ENCODE measurements around the gene CCDC158.

Gene CCDC158

GRCh38 chr4:76275486-76276124 lies 145.3 kb downstream of the CCDC158 start:
- Histone ChIP-seq H3K4me1 (no peaks in the 10 kb centered on the region), H3K9ac (no peak overlapping the region), H3K36me3 (ENCODE audit: control insufficient read depth, insufficient read depth, low read length) (no peaks in the 10 kb centered on the region), H3K27ac (no peak overlapping the region), H3K4me3 (ENCODE audit: low read depth, low read length) (no peak overlapping the region), H3K4me2 (ENCODE audit: low read length) (no peak overlapping the region), H2AFZ (no peak overlapping the region), H3K27me3 (ENCODE audit: control insufficient read depth, insufficient read depth, low read length) (no peaks in the 10 kb centered on the region), H3K79me2 (no peaks in the 10 kb centered on the region), H3K9me3 (ENCODE audit: control insufficient read depth, low read length) (no peaks in the 10 kb centered on the region)
- TF ChIP-seq CTCF (IDR thresholded peaks at IDR 0.05) = no peak

- no peak for TF ChIP-seq CTCF (IDR thresholded peaks at IDR 0.05)
- H3K9ac ChIP-seq = no peak overlapping the region
- H3K4me2 ChIP-seq (ENCODE audit: low read length) = no peak overlapping the region
- H3K79me2 ChIP-seq = no peaks in the 10 kb centered on the region
- H3K4me3 ChIP-seq (ENCODE audit: low read depth, low read length) = no peak overlapping the region
- no peaks in the 10 kb centered on the region for H3K9me3 ChIP-seq (ENCODE audit: control insufficient read depth, low read length)
- no peak overlapping the region for H2AFZ ChIP-seq
- no peaks in the 10 kb centered on the region for H3K4me1 ChIP-seq
- no peaks in the 10 kb centered on the region for H3K27me3 ChIP-seq (ENCODE audit: control insufficient read depth, insufficient read depth, low read length)
- H3K27ac ChIP-seq = no peak overlapping the region
- no peaks in the 10 kb centered on the region for H3K36me3 ChIP-seq (ENCODE audit: control insufficient read depth, insufficient read depth, low read length)
Observed at GRCh38 chr4:76272999-76273398, 147.9 kb downstream of the CCDC158 start.

- Histone ChIP-seq H3K27ac (no peak overlapping the region), H3K4me2 (ENCODE audit: low read length) (no peak overlapping the region), H3K27me3 (ENCODE audit: control insufficient read depth, insufficient read depth, low read length) (no peaks in the 10 kb centered on the region), H3K9ac (no peak overlapping the region), H3K4me1 (no peaks in the 10 kb centered on the region), H3K36me3 (ENCODE audit: control insufficient read depth, insufficient read depth, low read length) (no peaks in the 10 kb centered on the region), H3K79me2 (no peaks in the 10 kb centered on the region), H3K9me3 (ENCODE audit: control insufficient read depth, low read length) (no peaks in the 10 kb centered on the region), H2AFZ (no peak overlapping the region), H3K4me3 (ENCODE audit: low read depth, low read length) (no peak overlapping the region)
- TF ChIP-seq CTCF (IDR thresholded peaks at IDR 0.05) = no peak
Observed at GRCh38 chr4:76272582-76272981, 148.4 kb downstream of the CCDC158 start.

DNA sequence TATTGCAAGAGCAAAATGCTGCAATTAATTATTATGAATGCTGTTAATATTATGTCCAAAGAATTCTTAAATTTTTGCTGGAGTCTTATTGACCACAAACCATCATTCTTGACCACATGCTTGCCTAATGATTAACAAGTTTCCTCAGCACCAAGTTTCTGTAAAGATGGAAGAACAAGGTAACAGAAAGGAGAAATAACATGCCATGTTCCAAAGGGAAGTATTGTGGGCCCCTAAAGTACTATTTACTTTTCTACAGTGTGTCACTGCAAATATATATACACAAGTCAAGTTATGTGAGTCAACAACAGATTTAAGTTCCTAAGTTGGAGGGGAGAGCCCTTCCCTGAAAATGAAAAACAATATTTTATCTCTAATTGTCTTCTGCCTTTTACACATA lies 148.9 kb downstream of the CCDC158 start:
- no peaks in the 10 kb centered on the region for H3K9me3 ChIP-seq (ENCODE audit: control insufficient read depth, low read length)
- H3K9ac ChIP-seq = no peak overlapping the region
- no peaks in the 10 kb centered on the region for H3K79me2 ChIP-seq
- H2AFZ ChIP-seq = no peak overlapping the region
- no peak overlapping the region for H3K4me2 ChIP-seq (ENCODE audit: low read length)
- TF ChIP-seq CTCF (IDR thresholded peaks at IDR 0.05) = no peak
- no peaks in the 10 kb centered on the region for H3K36me3 ChIP-seq (ENCODE audit: control insufficient read depth, insufficient read depth, low read length)
- H3K27ac ChIP-seq = no peak overlapping the region
- no peak overlapping the region for H3K4me3 ChIP-seq (ENCODE audit: low read depth, low read length)
- H3K4me1 ChIP-seq = no peaks in the 10 kb centered on the region
- H3K27me3 ChIP-seq (ENCODE audit: control insufficient read depth, insufficient read depth, low read length) = no peaks in the 10 kb centered on the region

DNA sequence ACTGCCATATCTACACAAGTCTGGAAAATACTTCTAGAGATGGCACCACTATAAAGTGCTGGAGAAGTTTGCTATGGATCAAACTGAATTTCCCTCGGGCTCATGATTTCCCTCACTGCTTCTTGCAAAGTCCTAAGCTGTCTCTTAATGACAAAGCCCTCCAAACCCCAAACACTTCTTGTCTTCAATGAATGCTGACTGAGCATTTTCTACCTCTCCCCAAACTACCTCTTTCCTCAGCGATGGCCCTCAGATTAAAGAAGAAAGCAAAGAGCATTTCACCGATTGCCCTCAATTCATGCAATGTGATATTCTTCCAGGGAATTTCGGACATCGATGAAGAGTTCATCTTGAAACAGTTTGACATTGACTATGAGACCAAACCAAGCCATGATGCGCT lies 149.7 kb downstream of the CCDC158 start:
- no peaks in the 10 kb centered on the region for H3K79me2 ChIP-seq
- no peaks in the 10 kb centered on the region for H3K9me3 ChIP-seq (ENCODE audit: control insufficient read depth, low read length)
- H2AFZ ChIP-seq = no peak overlapping the region
- H3K36me3 ChIP-seq (ENCODE audit: control insufficient read depth, insufficient read depth, low read length) = no peaks in the 10 kb centered on the region
- H3K9ac ChIP-seq = no peak overlapping the region
- H3K27ac ChIP-seq = no peak overlapping the region
- no peak for TF ChIP-seq CTCF (IDR thresholded peaks at IDR 0.05)
- no peak overlapping the region for H3K4me2 ChIP-seq (ENCODE audit: low read length)
- H3K4me3 ChIP-seq (ENCODE audit: low read depth, low read length) = no peak overlapping the region
- no peaks in the 10 kb centered on the region for H3K27me3 ChIP-seq (ENCODE audit: control insufficient read depth, insufficient read depth, low read length)
- H3K4me1 ChIP-seq = no peaks in the 10 kb centered on the region

Data from parathyroid adenoma (tissue), 2 donors.